IMR-90 (cell line): ENCODE data around the gene GLS2. TPM values are rescaled to one million over a fixed set of nuclear protein-coding genes. Genes with fewer than 3 reads are reported as not detected.

Source experiments
- ATAC-seq: fragments of 200-7000 bp; cut with Tn5 transposase; 2 replicates; pipeline ENCODE4 v1.9.1; 2020; ENCODE audit warnings: low read depth, mild to moderate bottlenecking, moderate library complexity
- Bru-seq: library from RNA; stranded (reverse); fragments of 400-500 nt; gene quantifications from one replicate; lab custom pipeline; 2021; lab: Mats Ljungman, UMichigan
- BruChase-seq, 2 experiments: library from RNA; stranded (reverse); fragments of 400-500 nt; gene quantifications; one replicate each; lab custom pipeline; 2021; lab: Mats Ljungman, UMichigan
- BruUV-seq: library from RNA; stranded (reverse); fragments of 400-500 nt; replicated peaks from 2 replicates; lab custom pipeline; 2021; lab: Mats Ljungman, UMichigan
- CTCF ChIA-PET: fragments of 300-600 bp; formaldehyde crosslinking; extraction: SDS; loops from one replicate; lab custom pipeline; 2021; ENCODE audit warnings: antibody characterized with exemption; lab: Yijun Ruan, JAX
- POLR2A ChIA-PET: fragments of 300-600 bp; sonication (Branson Sonifier 250); formaldehyde crosslinking; loops from one replicate; lab custom pipeline; 2022; ENCODE audit warnings: antibody characterized with exemption; ENCODE audit not compliant: unreplicated experiment; lab: Charles Lee
- DNase-seq: peaks from one replicate; pipeline ENCODE4 v3.0.0; 2013
- H2AFZ ChIP-seq: replicated peaks from 2 replicates; pipeline ENCODE3; 2013; ENCODE audit warnings: low read length, mild to moderate bottlenecking; ENCODE audit not compliant: poor library complexity
- H2AK5ac ChIP-seq: 2 replicates; pipeline ENCODE4 v1.6.1; 2013; ENCODE audit warnings: low read depth, low read length, inconsistent platforms
- H2AK9ac ChIP-seq: replicated peaks from 2 replicates; pipeline ENCODE3; 2013; ENCODE audit warnings: mild to moderate bottlenecking, low read depth, low read length, moderate library complexity; ENCODE audit not compliant: poor library complexity
- H2BK120ac ChIP-seq: 2 replicates; pipeline ENCODE4 v1.6.1; 2013; ENCODE audit warnings: low read depth, low read length, inconsistent platforms
- H2BK15ac ChIP-seq: 3 replicates; pipeline ENCODE4 v1.6.1; 2013; ENCODE audit warnings: low read depth, low read length, inconsistent platforms
- H2BK20ac ChIP-seq: 2 replicates; pipeline ENCODE4 v1.6.1; 2013; ENCODE audit warnings: low read depth, mild to moderate bottlenecking, inconsistent platforms, low read length, moderate library complexity
- H2BK5ac ChIP-seq: 2 replicates; pipeline ENCODE4 v1.6.1; 2013; ENCODE audit warnings: mild to moderate bottlenecking, low read depth, low read length, inconsistent platforms; ENCODE audit not compliant: poor library complexity, severe bottlenecking
- H3K14ac ChIP-seq: replicated peaks from 2 replicates; pipeline ENCODE4 v1.6.1; 2013; ENCODE audit warnings: low read depth, low read length, inconsistent platforms
- H3K18ac ChIP-seq: 2 replicates; pipeline ENCODE4 v1.6.1; 2013; ENCODE audit warnings: low read depth, low read length, control low read depth
- H3K23ac ChIP-seq: 2 replicates; pipeline ENCODE4 v1.6.1; 2013; ENCODE audit warnings: low read depth, low read length, inconsistent platforms
- H3K27ac ChIP-seq: 2 replicates; pipeline ENCODE4 v1.5.1; 2013; ENCODE audit warnings: mild to moderate bottlenecking, control low read depth, low read length; ENCODE audit not compliant: insufficient read depth
- H3K27me3 ChIP-seq: 2 replicates; pipeline ENCODE4 v1.6.1; 2013; ENCODE audit warnings: low read length; ENCODE audit not compliant: control insufficient read depth, insufficient read depth
- H3K36me3 ChIP-seq: 2 replicates; pipeline ENCODE4 v1.6.1; 2013; ENCODE audit warnings: low read length, mixed read lengths; ENCODE audit not compliant: control insufficient read depth, insufficient read depth
- H3K4ac ChIP-seq: 2 replicates; pipeline ENCODE4 v1.6.1; 2013; ENCODE audit warnings: low read depth, low read length, inconsistent platforms
- H3K4me1 ChIP-seq: 2 replicates; pipeline ENCODE4 v1.6.1; 2013; ENCODE audit warnings: low read length, mixed read lengths; ENCODE audit not compliant: control insufficient read depth, insufficient read depth
- H3K4me2 ChIP-seq: 2 replicates; pipeline ENCODE4 v1.6.1; 2013; ENCODE audit warnings: low read depth, mild to moderate bottlenecking, control low read depth, low read length, moderate library complexity
- H3K4me3 ChIP-seq: 2 replicates; pipeline ENCODE4 v1.5.1; 2013; ENCODE audit warnings: low read depth, mild to moderate bottlenecking, control low read depth, low read length, moderate library complexity; ENCODE audit not compliant: insufficient read depth
- H3K56ac ChIP-seq: 2 replicates; pipeline ENCODE4 v1.6.1; 2013; ENCODE audit warnings: low read length, inconsistent platforms; ENCODE audit not compliant: insufficient read depth; ENCODE audit errors: extremely low read depth
- H3K79me1 ChIP-seq, 2 experiments: 2 replicates each; pipeline ENCODE4 v1.6.1; 2013; ENCODE audit warnings: low read length in 2 of 2, inconsistent platforms in 1 of 2, low read depth in 1 of 2
- H3K9ac ChIP-seq: 2 replicates; pipeline ENCODE4 v1.6.1; 2013; ENCODE audit warnings: low read depth, low read length, control low read depth
- H3K9me1 ChIP-seq: 2 replicates; pipeline ENCODE4 v1.6.1; 2013; ENCODE audit warnings: low read length, inconsistent platforms; ENCODE audit not compliant: insufficient read depth
- H3K9me3 ChIP-seq: 2 replicates; pipeline ENCODE4 v1.6.1; 2013; ENCODE audit warnings: low read length; ENCODE audit not compliant: control insufficient read depth, insufficient read depth
- H4K20me1 ChIP-seq: 2 replicates; pipeline ENCODE4 v1.6.1; 2013; ENCODE audit warnings: low read length, inconsistent platforms; ENCODE audit not compliant: insufficient read depth
- H4K5ac ChIP-seq: 2 replicates; pipeline ENCODE4 v1.6.1; 2013; ENCODE audit warnings: mild to moderate bottlenecking, low read depth, low read length, control low read depth
- H4K8ac ChIP-seq, 2 experiments: 2 replicates each; pipeline ENCODE4 v1.6.1; 2013; ENCODE audit warnings: low read depth in 2 of 2, low read length in 2 of 2, control low read depth in 1 of 2, inconsistent platforms in 1 of 2
- H4K91ac ChIP-seq: 2 replicates; pipeline ENCODE4 v1.6.1; 2013; ENCODE audit warnings: low read depth, low read length, inconsistent platforms; ENCODE audit not compliant: insufficient read depth
- CEBPB ChIP-seq: IDR thresholded peaks from 2 replicates; pipeline ENCODE4 v1.6.1; 2012; ENCODE audit warnings: low read depth, low read length, improper control_type of control experiment
- FOS ChIP-seq: fragments of 150-350 bp; IDR thresholded peaks from 2 replicates; pipeline ENCODE4 v1.6.1; 2016; ENCODE audit warnings: low read depth, low read length
- WGBS, 2 experiments: methylation state at CpG; one replicate each; pipeline versions ENCODE4 v1.1.5 to v1.1.7; 2013; ENCODE audit warnings: missing lambda C conversion rate in 2 of 2; ENCODE audit not compliant: insufficient read length in 1 of 2; ENCODE audit errors: extremely low coverage in 2 of 2; 5-methylcytosine and 5-hydroxymethylcytosine counted together
- dilution Hi-C: fragments of 300-500 bp; cut with HindIII; formaldehyde crosslinking; loops from one replicate; pipeline ENCODE4 v1.14.3; 2018; ENCODE audit warnings: low sequenced_read_pairs; ENCODE audit not compliant: unreplicated experiment
- in situ Hi-C: fragments of 300-500 bp; cut with MboI; formaldehyde crosslinking; loops from 3 replicates; pipeline ENCODE4 v1.14.3; 2019; ENCODE audit warnings: low sequenced_read_pairs, inconsistent platforms, mixed read lengths
- intact Hi-C: fragments of 100-400 bp; cut with micrococcal nuclease; formaldehyde crosslinking; loops from 2 replicates; pipeline ENCODE4 v1.10.0; 2022
- long read RNA-seq: library from polyadenylated mRNA; unstranded; transcript quantifications from one replicate; pipeline ENCODE4 v2.0.0, GENCODE V29; 2021; ENCODE audit not compliant: unreplicated experiment
- polyA plus RNA-seq, 3 experiments: library from polyadenylated mRNA; depleted of rRNA; stranded (reverse); fragments of >200 nt; gene quantifications; 2 replicates each; pipeline ENCODE4 v1.2.3, GENCODE V29; 2012; ENCODE audit warnings: low replicate concordance in 1 of 3
- total RNA-seq: library from RNA; depleted of rRNA; stranded (reverse); fragments of >200 nt; gene quantifications from 2 replicates; pipeline ENCODE4 v1.2.3, GENCODE V29; 2012; rRNA removed

Gene GLS2
- total RNA-seq = under 0.01 and 0.36 TPM in 2 replicates
- polyA plus RNA-seq (2012; rRNA removed) = 0.21 and 0.40 TPM in 2 replicates
- 0.08 and 0.20 TPM in 2 replicates for polyA plus RNA-seq (2012; cell fraction: cytosol; rRNA removed)
- polyA plus RNA-seq (2012; cell fraction: nucleus; rRNA removed; ENCODE audit: low replicate concordance) = 0.45 and 0.94 TPM in 2 replicates
- not detected for Bru-seq, nascent RNA
- percentile 14 among the genes with signal in this experiment for BruChase-seq, experiment 1, labeled RNA remaining after a 6-hour chase
- BruChase-seq, experiment 2, labeled RNA remaining after a 2-hour chase = not detected
- long read RNA-seq, partial matches to known transcripts = 0 of 4 reads
- long read RNA-seq, other reads (novel, unspliced or antisense) = 4 of 4 reads

DNA sequence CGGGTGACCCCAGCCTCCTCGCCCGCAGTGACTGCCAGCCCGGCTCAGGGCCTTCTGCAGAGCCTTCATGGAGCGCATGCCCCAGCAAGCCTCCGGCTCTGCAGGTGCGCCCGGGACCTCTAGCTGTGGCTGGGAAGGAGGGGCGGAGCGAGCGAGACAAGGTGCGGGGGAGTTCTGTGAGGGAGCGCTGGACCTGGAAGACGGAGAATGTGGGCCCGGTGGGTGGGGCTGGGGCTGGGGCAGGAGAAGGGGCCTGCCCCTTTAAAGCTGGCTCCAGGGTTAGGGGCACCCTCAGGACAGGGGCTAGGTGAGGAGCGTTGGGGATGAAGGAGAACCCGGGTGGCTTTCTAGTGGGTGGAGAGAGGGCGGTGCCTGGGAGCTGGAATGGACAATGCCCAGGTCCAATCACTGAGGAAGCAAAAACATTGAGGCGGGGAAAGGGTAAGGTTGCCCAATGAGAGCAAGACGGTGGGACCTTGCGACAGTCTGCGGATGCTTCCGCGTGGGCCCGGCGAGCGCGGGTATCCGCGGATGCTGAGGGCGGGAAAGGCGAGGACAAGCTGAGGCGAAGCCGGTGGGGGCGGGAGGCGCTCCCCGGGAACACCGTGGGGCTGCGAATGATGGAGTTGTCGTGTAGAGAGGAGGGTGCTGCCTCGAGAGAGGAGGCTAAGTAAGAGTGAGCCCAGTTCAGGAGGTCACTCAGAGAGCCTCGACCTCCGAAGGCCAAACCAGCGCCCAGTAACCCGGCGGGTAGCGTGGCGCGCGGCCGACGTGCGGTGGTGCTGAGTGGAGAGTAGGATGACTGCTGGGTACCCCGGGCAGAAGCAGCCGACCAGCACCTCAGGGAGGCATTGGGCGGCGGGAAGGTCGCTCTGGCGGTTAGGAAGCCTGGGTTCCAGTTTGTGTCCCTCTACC, at the start of gene GLS2:
GLS2 (minus strand) TSS at position 121 of the 915 bp plus-strand sequence; CDS start at position 78, 43 bp downstream.
- Histone ChIP-seq H3K4me3 (peak within 1 kb of the TSS; percentile 34), H4K20me1 (no peaks in the 10 kb centered on the region), H3K36me3 (no peaks in the 10 kb centered on the region), H3K4me2 (peak within 1 kb of the TSS; percentile 95), H3K23ac (0 out of 2 replicates have a peak within 1 kb of the TSS, but pooled peaks have one; percentile 42), H2BK15ac (no peak within 1 kb of the TSS), H3K9ac (peak within 1 kb of the TSS; percentile 34; the same call in 1 of the 2 replicates), H3K79me1 (no peaks in the 10 kb centered on the region), H3K18ac (no peak within 1 kb of the TSS), H3K9me3 (0 out of 2 replicates have a peak, but pooled peaks cover 2% of the 10 kb centered on the region), H2BK20ac (no peak within 1 kb of the TSS), H4K5ac (no peak within 1 kb of the TSS), H3K56ac (no peak within 1 kb of the TSS), H3K14ac (no peak within 1 kb of the TSS), H2AFZ (peak within 1 kb of the TSS; percentile 76), H4K8ac (no peak within 1 kb of the TSS), H3K27me3 (peaks cover 32% of the 10 kb centered on the region), H3K4me1 (peaks cover 2% of the 10 kb centered on the region; the same call in 1 of the 2 replicates), H2BK120ac (no peak within 1 kb of the TSS), H3K4ac (no peak within 1 kb of the TSS), H2AK5ac (no peak within 1 kb of the TSS), H2BK5ac (no peak within 1 kb of the TSS), H3K9me1 (0 out of 2 replicates have a peak, but pooled peaks cover 2% of the 10 kb centered on the region), H3K27ac (no peak within 1 kb of the TSS), H2AK9ac (peak within 1 kb of the TSS; percentile 53), H4K91ac (no peak within 1 kb of the TSS)
- ChIA-PET POLR2A (interaction anchor here (0.6 kb wide), 1 partner anchor 226 kb away, joined by 16 read pairs; no protein-coding TSS in a partner anchor), CTCF (interaction anchor here (0.6 kb wide), 1 partner anchor 82 kb away, joined by 3 read pairs; no protein-coding TSS in a partner anchor)
- 9% methylated on average over 23 of the region's 59 CpGs; no CpG with 5 or more reads in 1 of the 2 experiments for WGBS, 2 experiments
- ATAC-seq (peak; percentile 97), DNase-seq (peak; percentile 73)
- intact Hi-C loops (no loop called here), dilution Hi-C loops (no loop called here), in situ Hi-C loops (no loop called here)
- BruUV-seq = no TSS peak
- no peak for TF ChIP-seq FOS
- TF ChIP-seq CEBPB = peak; percentile 92
